Measurements from ENCODE around the gene ACKR2. TPM values are rescaled to one million over a fixed set of nuclear protein-coding genes. Genes with fewer than 3 reads are reported as not detected.

The ACKR2 gene
- total RNA-seq, 1 experiment from 2014 or later, result 0.76 TPM

DNA sequence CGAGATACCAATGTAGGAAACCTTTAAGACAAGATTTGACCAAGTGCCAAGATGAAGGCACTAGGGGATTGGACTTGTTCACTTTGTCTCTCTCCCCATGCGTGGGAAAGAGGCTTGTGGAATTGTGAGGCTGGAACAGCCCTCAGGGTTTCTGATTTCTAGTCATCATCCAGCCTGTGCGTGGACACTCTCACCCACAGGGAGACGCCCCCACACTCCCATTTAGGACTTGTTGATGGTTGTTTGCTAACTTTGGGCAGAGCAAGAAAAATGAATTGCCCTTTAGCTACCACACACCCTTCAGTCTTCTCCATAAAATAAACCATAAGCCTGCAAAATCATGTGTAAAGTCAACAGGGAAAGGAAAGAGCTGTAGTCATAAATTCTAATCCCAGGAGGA lies 18.4 kb downstream of the ACKR2 start:
- H3K9me3 ChIP-seq (ENCODE audit: control insufficient read depth in 1 of 2, insufficient read depth in 1 of 2, low read depth in 1 of 2, low read length in 2 of 2), result no peaks in the 10 kb centered on the region
- H3K9ac ChIP-seq (ENCODE audit: low read length), result no peak overlapping the region
- TF ChIP-seq ZFX (IDR thresholded peaks at IDR 0.05) (no peak), REST (IDR thresholded peaks at IDR 0.05; ENCODE audit: low read depth) (no peak), CBX3 (IDR thresholded peaks at IDR 0.05; ENCODE audit: low read depth) (no peak), RAD21 (IDR thresholded peaks at IDR 0.05; ENCODE audit: low read depth) (no peak), ELF1 (IDR thresholded peaks at IDR 0.05; ENCODE audit: borderline replicate concordance, low read depth) (no peak), EGR1 (IDR thresholded peaks at IDR 0.05; ENCODE audit: low read depth) (no peak), ZBTB33 (IDR thresholded peaks at IDR 0.05; ENCODE audit: extremely low read depth, insufficient replicate concordance, low read length) (no peak), SIN3A (IDR thresholded peaks at IDR 0.05; ENCODE audit: low read depth) (no peak), FOSL1 (IDR thresholded peaks at IDR 0.05; ENCODE audit: low read depth) (no peak), TCF7L2 (IDR thresholded peaks at IDR 0.05; ENCODE audit: borderline replicate concordance, extremely low read depth, insufficient read depth, insufficient read length) (no peak), CEBPB (IDR thresholded peaks at IDR 0.05; ENCODE audit: low read depth) (no peak), JUND (IDR thresholded peaks at IDR 0.05) (no peak), YY1 (IDR thresholded peaks at IDR 0.05; ENCODE audit: extremely low read depth, insufficient replicate concordance, low read depth, low read length) (no peak), EZH2phosphoT487 (IDR thresholded peaks at IDR 0.05; ENCODE audit: borderline replicate concordance) (no peak), ATF3 (IDR thresholded peaks at IDR 0.05) (no peak)
- TF ChIP-seq, protein P1, sequence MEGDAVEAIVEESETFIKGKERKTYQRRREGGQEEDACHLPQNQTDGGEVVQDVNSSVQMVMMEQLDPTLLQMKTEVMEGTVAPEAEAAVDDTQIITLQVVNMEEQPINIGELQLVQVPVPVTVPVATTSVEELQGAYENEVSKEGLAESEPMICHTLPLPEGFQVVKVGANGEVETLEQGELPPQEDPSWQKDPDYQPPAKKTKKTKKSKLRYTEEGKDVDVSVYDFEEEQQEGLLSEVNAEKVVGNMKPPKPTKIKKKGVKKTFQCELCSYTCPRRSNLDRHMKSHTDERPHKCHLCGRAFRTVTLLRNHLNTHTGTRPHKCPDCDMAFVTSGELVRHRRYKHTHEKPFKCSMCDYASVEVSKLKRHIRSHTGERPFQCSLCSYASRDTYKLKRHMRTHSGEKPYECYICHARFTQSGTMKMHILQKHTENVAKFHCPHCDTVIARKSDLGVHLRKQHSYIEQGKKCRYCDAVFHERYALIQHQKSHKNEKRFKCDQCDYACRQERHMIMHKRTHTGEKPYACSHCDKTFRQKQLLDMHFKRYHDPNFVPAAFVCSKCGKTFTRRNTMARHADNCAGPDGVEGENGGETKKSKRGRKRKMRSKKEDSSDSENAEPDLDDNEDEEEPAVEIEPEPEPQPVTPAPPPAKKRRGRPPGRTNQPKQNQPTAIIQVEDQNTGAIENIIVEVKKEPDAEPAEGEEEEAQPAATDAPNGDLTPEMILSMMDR (IDR thresholded peaks at IDR 0.05 in 2 of 3, conservative IDR thresholded peaks at IDR 0.05 in 1 of 3; ENCODE audit: borderline replicate concordance in 1 of 3, insufficient read depth in 1 of 3, low read depth in 2 of 3, low read length in 2 of 3), result no peak
- TF ChIP-seq, protein P2, sequence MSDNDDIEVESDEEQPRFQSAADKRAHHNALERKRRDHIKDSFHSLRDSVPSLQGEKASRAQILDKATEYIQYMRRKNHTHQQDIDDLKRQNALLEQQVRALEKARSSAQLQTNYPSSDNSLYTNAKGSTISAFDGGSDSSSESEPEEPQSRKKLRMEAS (IDR thresholded peaks at IDR 0.05), result no peak
- no peak overlapping the region for H3K27ac ChIP-seq (ENCODE audit: low read depth, low read length)
- no peaks in the 10 kb centered on the region for H3K79me2 ChIP-seq (ENCODE audit: insufficient read depth, low read length)
- CTCF ChIA-PET, result interaction anchor here (1.2 kb wide), 1 partner anchor 49 kb away, joined by 3 read pairs; no protein-coding TSS in a partner anchor
- intact Hi-C loops (cut with micrococcal nuclease), result loop anchor here (10.0 kb wide), 1 partner anchor 283 kb away; no protein-coding TSS in a partner anchor
- no peak overlapping the region for H3K4me3 ChIP-seq (replicated peaks in 1 of 2; ENCODE audit: low read depth in 1 of 2, low read length in 2 of 2)
- BruUV-seq (replicated peaks), result no TSS peak
- POLR2A ChIA-PET, result no interaction called here
- no peaks in the 10 kb centered on the region for H3K36me3 ChIP-seq (ENCODE audit: control insufficient read depth in 1 of 2, insufficient read depth in 2 of 2, low read length in 2 of 2)
- H4K20me1 ChIP-seq (ENCODE audit: insufficient read depth), result no peaks in the 10 kb centered on the region
- RAD21 ChIA-PET (ENCODE audit: low non-redundant PET in 1 of 2, low total read pairs in 2 of 2, uncharacterized antibody in 2 of 2, unreplicated experiment in 2 of 2), result no interaction called here
- no peak for DNase-seq (ENCODE audit: low read depth, low spot score)
- no peak overlapping the region for H3K4me2 ChIP-seq (ENCODE audit: low read length)
- no peak overlapping the region for H2AFZ ChIP-seq (ENCODE audit: low read depth, low read length, poor library complexity, severe bottlenecking)
- H3K9me2 ChIP-seq (ENCODE audit: insufficient read depth), result no peaks in the 10 kb centered on the region
- peaks cover 3 to 37% of the 10 kb centered on the region in 2 experiments for H3K4me1 ChIP-seq (ENCODE audit: control insufficient read depth in 1 of 2, insufficient read depth in 2 of 2, low read length in 2 of 2)
- no peaks in the 10 kb centered on the region for H3K27me3 ChIP-seq (ENCODE audit: insufficient read depth, low read length)
- ATAC-seq, result no peak
